CD14-positive monocyte (primary cell): ENCODE data around the gene CYP4V2. TPM values are rescaled to one million over a fixed set of nuclear protein-coding genes. Genes with fewer than 3 reads are reported as not detected.

Experiments
- DNase-seq, 3 donors: peaks; one replicate each; pipeline ENCODE4 v3.0.0-alpha.2; 2011 to 2022
- H2AFZ ChIP-seq: 2 replicates; pipeline ENCODE4 v1.6.0; 2012; ENCODE audit warnings: mild to moderate bottlenecking, low read depth, low read length, inconsistent platforms; ENCODE audit not compliant: insufficient read depth, poor library complexity, severe bottlenecking
- H3K27ac ChIP-seq, 2 donors: 1 replicate in 1 of 2; 2 replicates in 1 of 2; pipeline ENCODE4 v1.5.1; 2012 to 2013; ENCODE audit warnings: low read length in 2 of 2, control low read depth in 1 of 2, inconsistent platforms in 1 of 2, low read depth in 1 of 2, mild to moderate bottlenecking in 1 of 2
- H3K27me3 ChIP-seq, 2 donors: one replicate each; pipeline versions ENCODE4 v1.6.0 to v1.6.1; 2011 to 2013; ENCODE audit warnings: low read length in 2 of 2; ENCODE audit not compliant: control insufficient read depth in 2 of 2, insufficient read depth in 2 of 2
- H3K36me3 ChIP-seq, 2 donors: replicated peaks in 1 of 2; 1 replicate in 1 of 2; 2 replicates in 1 of 2; pipeline versions ENCODE4 v1.5.1 to v1.6.1; 2012 to 2013; ENCODE audit warnings: low read length in 2 of 2, control low read depth in 1 of 2, inconsistent platforms in 1 of 2, mild to moderate bottlenecking in 1 of 2; ENCODE audit not compliant: insufficient read depth in 2 of 2, control insufficient read depth in 1 of 2
- H3K4me1 ChIP-seq, 2 donors: 1 replicate in 1 of 2; 2 replicates in 1 of 2; pipeline versions ENCODE4 v1.5.1 to v1.6.1; 2012 to 2013; ENCODE audit warnings: low read length in 2 of 2, control low read depth in 1 of 2, inconsistent platforms in 1 of 2, mild to moderate bottlenecking in 1 of 2, moderate library complexity in 1 of 2; ENCODE audit not compliant: insufficient read depth in 2 of 2, control insufficient read depth in 1 of 2
- H3K4me2 ChIP-seq: replicated peaks from 2 replicates; pipeline ENCODE3; 2012; ENCODE audit warnings: low read length, moderate library complexity, mild to moderate bottlenecking; ENCODE audit not compliant: poor library complexity, severe bottlenecking; ENCODE audit errors: extremely low read depth
- H3K4me3 ChIP-seq, 3 experiments: fragments of 200-600 bp in 1 of 3; sonication (generic) in 1 of 3; replicated peaks in 1 of 3; 1 replicate in 2 of 3; 2 replicates in 1 of 3; pipeline ENCODE4 v1.5.1; 2011 to 2013; ENCODE audit warnings: low read length in 3 of 3, mild to moderate bottlenecking in 3 of 3, control low read depth in 2 of 3, low read depth in 2 of 3, inconsistent platforms in 1 of 3, moderate library complexity in 1 of 3
- H3K79me2 ChIP-seq: 2 replicates; pipeline ENCODE4 v1.6.0; 2012; ENCODE audit warnings: mild to moderate bottlenecking, control low read depth, inconsistent platforms, low read length, moderate library complexity; ENCODE audit not compliant: insufficient read depth
- H3K9ac ChIP-seq: 2 replicates; pipeline ENCODE4 v1.6.0; 2017; ENCODE audit warnings: low read length, mild to moderate bottlenecking; ENCODE audit not compliant: insufficient read depth, poor library complexity, severe bottlenecking
- H3K9me3 ChIP-seq, 2 donors: replicated peaks in 1 of 2; 1 replicate in 1 of 2; 2 replicates in 1 of 2; pipeline versions ENCODE4 v1.5.1 to v1.6.1; 2012 to 2013; ENCODE audit warnings: low read length in 2 of 2, control low read depth in 1 of 2; ENCODE audit not compliant: control insufficient read depth in 1 of 2, insufficient read depth in 1 of 2
- H4K20me1 ChIP-seq: 2 replicates; pipeline ENCODE4 v1.6.0; 2012; ENCODE audit warnings: mild to moderate bottlenecking, low read length, control low read depth, moderate library complexity; ENCODE audit not compliant: insufficient read depth
- H3K27ac Mint-ChIP-seq, 7 donors: one replicate each; pipeline ENCODE4 v1.8.0; 2020; ENCODE audit warnings: mild to moderate bottlenecking in 7 of 7, mixed read lengths in 7 of 7, moderate library complexity in 6 of 7, inconsistent platforms in 2 of 7
- H3K27me3 Mint-ChIP-seq, 3 donors: one replicate each; pipeline ENCODE4 v1.8.0; 2021 to 2022; ENCODE audit warnings: low read depth in 3 of 3, mild to moderate bottlenecking in 3 of 3, mixed read lengths in 3 of 3, moderate library complexity in 3 of 3, inconsistent platforms in 1 of 3
- H3K36me3 Mint-ChIP-seq, 2 donors: one replicate each; pipeline ENCODE4 v1.8.0; 2020; ENCODE audit warnings: mixed read lengths in 2 of 2, inconsistent platforms in 1 of 2, mild to moderate bottlenecking in 1 of 2
- H3K4me1 Mint-ChIP-seq: one replicate; pipeline ENCODE4 v1.8.0; 2020; ENCODE audit warnings: mild to moderate bottlenecking, mixed read lengths
- H3K4me3 Mint-ChIP-seq, 2 donors: one replicate each; pipeline ENCODE4 v1.8.0; 2020; ENCODE audit warnings: mild to moderate bottlenecking in 2 of 2, mixed read lengths in 2 of 2, moderate library complexity in 1 of 2
- H3K9me3 Mint-ChIP-seq, 7 donors: one replicate each; pipeline ENCODE4 v1.8.0; 2020 to 2022; ENCODE audit warnings: mixed read lengths in 7 of 7, mild to moderate bottlenecking in 6 of 7, moderate library complexity in 6 of 7, inconsistent platforms in 2 of 7
- WGBS: methylation state at CpG from one replicate; pipeline ENCODE4 v1.1.5; 2013; ENCODE audit warnings: missing lambda C conversion rate; ENCODE audit not compliant: insufficient coverage; 5-methylcytosine and 5-hydroxymethylcytosine counted together
- intact Hi-C, 2 donors: fragments of 100-400 bp; cut with micrococcal nuclease; formaldehyde crosslinking; loops; one replicate each; pipeline versions ENCODE4 v1.15.0 to v1.15.1; 2023
- polyA plus RNA-seq, 3 donors: library from polyadenylated mRNA; depleted of rRNA in 1 of 3; unstranded in 2 of 3; stranded (reverse) in 1 of 3; fragments of 300-500 nt in 2 of 3; fragments of >200 nt in 1 of 3; fragmentation: Illumina TruSeq in 2 of 3; gene quantifications; 1 replicate in 2 of 3; 2 replicates in 1 of 3; pipeline ENCODE4 v1.2.3, GENCODE V29; 2012 to 2021
- TF ChIP-seq, protein P1 (sequence below): fragments of 200-600 bp; IDR thresholded peaks from one replicate; pipeline ENCODE4 v1.8.0; 2022; ENCODE audit warnings: antibody characterized with exemption, mild to moderate bottlenecking

Gene CYP4V2
- polyA plus RNA-seq, 3 donors = 6.3 to 10.5 (median 6.3) TPM

DNA sequence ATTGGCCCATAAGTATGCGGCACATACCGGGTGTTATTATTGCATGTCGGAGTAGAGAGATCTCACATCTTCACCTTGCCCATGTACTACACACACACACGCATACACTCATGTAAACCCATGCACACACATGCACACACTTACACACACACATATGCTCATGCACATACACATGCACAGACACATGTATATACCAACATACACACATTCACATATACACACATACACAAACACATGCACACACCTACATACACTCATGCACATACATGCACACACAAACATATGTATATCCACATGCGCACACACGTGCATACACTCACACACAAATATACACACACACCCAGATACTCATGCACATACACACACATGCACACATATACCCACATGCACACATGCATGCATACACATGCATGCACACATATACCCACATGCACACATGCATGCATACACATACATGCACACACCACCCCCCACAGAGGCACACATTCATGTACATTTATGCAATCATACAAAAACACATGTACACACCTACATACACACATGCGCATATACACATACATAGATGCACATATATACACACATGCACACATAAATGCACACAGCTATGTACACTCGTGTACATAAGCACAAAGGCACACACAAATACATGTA lies 11.2 kb downstream of the CYP4V2 start:
- H3K27ac Mint-ChIP-seq = peak overlapping the region in 1 of 7 donors; percentile 33
- Histone ChIP-seq H2AFZ (no peak overlapping the region), H3K4me3 (no peak overlapping the region), H3K27me3 (no peaks in the 10 kb centered on the region), H3K9ac (no peak overlapping the region), H4K20me1 (no peaks in the 10 kb centered on the region), H3K4me1 (no peaks in the 10 kb centered on the region), H3K27ac (no peak overlapping the region), H3K36me3 (no peaks in the 10 kb centered on the region), H3K9me3 (peaks cover 2 to 9% of the 10 kb centered on the region in 2 donors), H3K79me2 (no peaks in the 10 kb centered on the region), H3K4me2 (no peak overlapping the region)
- H3K4me3 Mint-ChIP-seq = no peak overlapping the region
- 84% methylated on average over 7 of the region's 8 CpGs for WGBS
- DNase-seq = no peak
- no peaks in the 10 kb centered on the region for H3K36me3 Mint-ChIP-seq
- intact Hi-C loops = loop anchor here in 1 of 2 donors (2.0 kb wide), 1 partner anchor 24 kb away; no protein-coding TSS in a partner anchor
- TF ChIP-seq, protein P1, sequence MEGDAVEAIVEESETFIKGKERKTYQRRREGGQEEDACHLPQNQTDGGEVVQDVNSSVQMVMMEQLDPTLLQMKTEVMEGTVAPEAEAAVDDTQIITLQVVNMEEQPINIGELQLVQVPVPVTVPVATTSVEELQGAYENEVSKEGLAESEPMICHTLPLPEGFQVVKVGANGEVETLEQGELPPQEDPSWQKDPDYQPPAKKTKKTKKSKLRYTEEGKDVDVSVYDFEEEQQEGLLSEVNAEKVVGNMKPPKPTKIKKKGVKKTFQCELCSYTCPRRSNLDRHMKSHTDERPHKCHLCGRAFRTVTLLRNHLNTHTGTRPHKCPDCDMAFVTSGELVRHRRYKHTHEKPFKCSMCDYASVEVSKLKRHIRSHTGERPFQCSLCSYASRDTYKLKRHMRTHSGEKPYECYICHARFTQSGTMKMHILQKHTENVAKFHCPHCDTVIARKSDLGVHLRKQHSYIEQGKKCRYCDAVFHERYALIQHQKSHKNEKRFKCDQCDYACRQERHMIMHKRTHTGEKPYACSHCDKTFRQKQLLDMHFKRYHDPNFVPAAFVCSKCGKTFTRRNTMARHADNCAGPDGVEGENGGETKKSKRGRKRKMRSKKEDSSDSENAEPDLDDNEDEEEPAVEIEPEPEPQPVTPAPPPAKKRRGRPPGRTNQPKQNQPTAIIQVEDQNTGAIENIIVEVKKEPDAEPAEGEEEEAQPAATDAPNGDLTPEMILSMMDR = no peak
- peaks cover 6% of the 10 kb centered on the region for H3K4me1 Mint-ChIP-seq
- peaks cover 2 to 11% (median 5%) of the 10 kb centered on the region in 7 donors for H3K9me3 Mint-ChIP-seq
- no peaks in the 10 kb centered on the region for H3K27me3 Mint-ChIP-seq

GRCh38 chr4:186203406-186203805 lies 12.0 kb downstream of the CYP4V2 start:
- no peaks in the 10 kb centered on the region for H3K27me3 Mint-ChIP-seq
- TF ChIP-seq, protein P1 = no peak
- intact Hi-C loops = loop anchor here in 1 of 2 donors (2.0 kb wide), 1 partner anchor 25 kb away; no protein-coding TSS in a partner anchor
- peaks cover 0 to 1% of the 10 kb centered on the region in 2 donors for H3K36me3 ChIP-seq
- H2AFZ ChIP-seq = no peak overlapping the region
- no peak overlapping the region for H3K9ac ChIP-seq
- H3K9me3 ChIP-seq = peaks cover 7 to 9% of the 10 kb centered on the region in 2 donors
- peak overlapping the region in 2 of 7 donors; percentile 6 to 34 for H3K27ac Mint-ChIP-seq
- WGBS = 66% methylated on average over 9 of the region's 12 CpGs
- no peaks in the 10 kb centered on the region for H3K79me2 ChIP-seq
- H3K27me3 ChIP-seq = no peaks in the 10 kb centered on the region
- H3K27ac ChIP-seq = no peak overlapping the region
- H4K20me1 ChIP-seq = no peaks in the 10 kb centered on the region
- H3K9me3 Mint-ChIP-seq = peaks cover 2 to 12% (median 5%) of the 10 kb centered on the region in 7 donors
- H3K4me2 ChIP-seq = no peak overlapping the region
- H3K36me3 Mint-ChIP-seq = no peaks in the 10 kb centered on the region
- no peak overlapping the region for H3K4me3 ChIP-seq
- H3K4me3 Mint-ChIP-seq = no peak overlapping the region
- H3K4me1 Mint-ChIP-seq = peaks cover 6% of the 10 kb centered on the region
- no peaks in the 10 kb centered on the region for H3K4me1 ChIP-seq
- no peak for DNase-seq
